Upper lobe of right lung (tissue), 1 donor: ENCODE results near the gene SCN1B. TPM values are rescaled to one million over a fixed set of nuclear protein-coding genes. Genes with fewer than 3 reads are reported as not detected.

Experiments
- ATAC-seq: fragments of 200-7000 bp; cut with Tn5 transposase; one replicate; pipeline ENCODE4 v1.9.1; 2020; ENCODE audit warnings: mild to moderate bottlenecking, moderate library complexity
- DNase-seq: peaks from one replicate; pipeline ENCODE4 v3.0.0-alpha.2; 2020
- H3K27ac ChIP-seq: fragments of 200-600 bp; one replicate; pipeline ENCODE4 v1.8.0; 2022
- H3K27me3 ChIP-seq: fragments of 200-600 bp; one replicate; pipeline ENCODE4 v1.8.0; 2022; ENCODE audit warnings: mild to moderate bottlenecking
- H3K36me3 ChIP-seq: fragments of 200-600 bp; one replicate; pipeline ENCODE4 v1.8.0; 2022
- H3K4me1 ChIP-seq: fragments of 200-600 bp; one replicate; pipeline ENCODE4 v1.8.0; 2022
- H3K4me3 ChIP-seq: fragments of 200-600 bp; one replicate; pipeline ENCODE4 v1.8.0; 2022; ENCODE audit warnings: mild to moderate bottlenecking
- H3K9me3 ChIP-seq: fragments of 200-600 bp; one replicate; pipeline ENCODE4 v1.8.0; 2022
- intact Hi-C: fragments of 100-400 bp; cut with DNase I; formaldehyde crosslinking; loops from one replicate; pipeline ENCODE4 v1.11.0; 2022
- total RNA-seq: library from RNA; stranded (reverse); fragmentation: NEBNext Ultra II Directional; extraction: Animal tissue kit (Norgen Biotek cat#: 25700); gene quantifications from one replicate; pipeline ENCODE4 v1.2.1, GENCODE V29; 2021
- TF ChIP-seq, protein P1 (sequence below): fragments of 200-600 bp; IDR thresholded peaks from one replicate; pipeline ENCODE4 v1.8.0; 2022; ENCODE audit warnings: antibody characterized with exemption
- donor health status: DM: no; HTN: yes; CAD: no; lungs with severe emphysema.

SCN1B gene
- total RNA-seq, 1 donor from 2014 or later = 8.7 TPM

- TF ChIP-seq, protein P1, sequence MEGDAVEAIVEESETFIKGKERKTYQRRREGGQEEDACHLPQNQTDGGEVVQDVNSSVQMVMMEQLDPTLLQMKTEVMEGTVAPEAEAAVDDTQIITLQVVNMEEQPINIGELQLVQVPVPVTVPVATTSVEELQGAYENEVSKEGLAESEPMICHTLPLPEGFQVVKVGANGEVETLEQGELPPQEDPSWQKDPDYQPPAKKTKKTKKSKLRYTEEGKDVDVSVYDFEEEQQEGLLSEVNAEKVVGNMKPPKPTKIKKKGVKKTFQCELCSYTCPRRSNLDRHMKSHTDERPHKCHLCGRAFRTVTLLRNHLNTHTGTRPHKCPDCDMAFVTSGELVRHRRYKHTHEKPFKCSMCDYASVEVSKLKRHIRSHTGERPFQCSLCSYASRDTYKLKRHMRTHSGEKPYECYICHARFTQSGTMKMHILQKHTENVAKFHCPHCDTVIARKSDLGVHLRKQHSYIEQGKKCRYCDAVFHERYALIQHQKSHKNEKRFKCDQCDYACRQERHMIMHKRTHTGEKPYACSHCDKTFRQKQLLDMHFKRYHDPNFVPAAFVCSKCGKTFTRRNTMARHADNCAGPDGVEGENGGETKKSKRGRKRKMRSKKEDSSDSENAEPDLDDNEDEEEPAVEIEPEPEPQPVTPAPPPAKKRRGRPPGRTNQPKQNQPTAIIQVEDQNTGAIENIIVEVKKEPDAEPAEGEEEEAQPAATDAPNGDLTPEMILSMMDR = no peak
- no peaks in the 10 kb centered on the region for H3K36me3 ChIP-seq
- H3K9me3 ChIP-seq = no peaks in the 10 kb centered on the region
- intact Hi-C loops = no loop called here
- no peaks in the 10 kb centered on the region for H3K27me3 ChIP-seq
- no peak for ATAC-seq
- no peaks in the 10 kb centered on the region for H3K4me1 ChIP-seq
- no peak overlapping the region for H3K4me3 ChIP-seq
- H3K27ac ChIP-seq = no peak overlapping the region
- no peak for DNase-seq
These were observed 31.5 kb downstream of the SCN1B start for GRCh38 chr19:35061583-35062373.

GRCh38 chr19:35062942-35063341 lies 32.7 kb downstream of the SCN1B start:
- no peaks in the 10 kb centered on the region for H3K9me3 ChIP-seq
- no peaks in the 10 kb centered on the region for H3K36me3 ChIP-seq
- TF ChIP-seq, protein P1 = no peak
- peaks cover 4% of the 10 kb centered on the region for H3K4me1 ChIP-seq
- no peaks in the 10 kb centered on the region for H3K27me3 ChIP-seq
- no peak for ATAC-seq
- intact Hi-C loops = no loop called here
- no peak for DNase-seq
- no peak overlapping the region for H3K4me3 ChIP-seq
- H3K27ac ChIP-seq = no peak overlapping the region

- Histone ChIP-seq H3K4me3 (no peak overlapping the region), H3K4me1 (peaks cover 4% of the 10 kb centered on the region), H3K36me3 (no peaks in the 10 kb centered on the region), H3K9me3 (no peaks in the 10 kb centered on the region), H3K27ac (no peak overlapping the region), H3K27me3 (no peaks in the 10 kb centered on the region)
- TF ChIP-seq, protein P1 = no peak
- DNase-seq (no peak), ATAC-seq (no peak)
- intact Hi-C loops = no loop called here
These were observed 33.9 kb downstream of the SCN1B start for GRCh38 chr19:35063940-35064818.

DNA sequence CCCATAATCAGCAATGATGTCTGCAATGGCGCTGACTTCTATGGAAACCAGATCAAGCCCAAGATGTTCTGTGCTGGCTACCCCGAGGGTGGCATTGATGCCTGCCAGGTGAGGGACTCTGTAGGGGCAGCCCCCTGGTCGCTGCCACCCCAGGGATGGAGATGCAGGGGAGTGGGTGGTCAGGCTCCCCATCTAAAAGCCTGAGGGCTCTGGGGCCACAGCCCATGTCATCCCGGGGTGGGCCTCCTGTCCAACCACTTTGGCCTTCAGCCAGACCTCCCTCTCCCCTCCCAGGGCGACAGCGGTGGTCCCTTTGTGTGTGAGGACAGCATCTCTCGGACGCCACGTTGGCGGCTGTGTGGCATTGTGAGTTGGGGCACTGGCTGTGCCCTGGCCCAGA lies 35.3 kb downstream of the SCN1B start:
- DNase-seq (no peak), ATAC-seq (no peak)
- Histone ChIP-seq H3K27ac (no peak overlapping the region), H3K36me3 (no peaks in the 10 kb centered on the region), H3K27me3 (peaks cover 2% of the 10 kb centered on the region), H3K4me3 (no peak overlapping the region), H3K4me1 (peaks cover 4% of the 10 kb centered on the region), H3K9me3 (no peaks in the 10 kb centered on the region)
- intact Hi-C loops = no loop called here
- TF ChIP-seq, protein P1 = no peak

DNA sequence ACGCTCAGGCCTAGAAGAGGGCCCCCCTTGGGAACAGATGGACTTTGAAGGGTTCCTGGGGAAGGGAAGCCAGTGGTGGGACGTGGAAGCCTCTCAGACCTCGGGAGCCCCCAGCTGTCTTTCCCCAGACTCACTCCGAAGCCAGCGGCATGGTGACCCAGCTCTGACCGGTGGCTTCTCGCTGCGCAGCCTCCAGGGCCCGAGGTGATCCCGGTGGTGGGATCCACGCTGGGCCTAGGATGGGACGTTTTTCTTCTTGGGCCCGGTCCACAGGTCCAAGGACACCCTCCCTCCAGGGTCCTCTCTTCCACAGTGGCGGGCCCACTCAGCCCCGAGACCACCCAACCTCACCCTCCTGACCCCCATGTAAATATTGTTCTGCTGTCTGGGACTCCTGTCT lies 35.9 kb downstream of the SCN1B start:
- Histone ChIP-seq H3K4me1 (peaks cover 4% of the 10 kb centered on the region), H3K4me3 (no peak overlapping the region), H3K27me3 (peaks cover 4% of the 10 kb centered on the region), H3K9me3 (no peaks in the 10 kb centered on the region), H3K27ac (no peak overlapping the region), H3K36me3 (no peaks in the 10 kb centered on the region)
- TF ChIP-seq, protein P1 = no peak
- ATAC-seq = no peak
- intact Hi-C loops = no loop called here
- no peak for DNase-seq
